Measurements from ENCODE around the gene VDR.

VDR gene

DNA sequence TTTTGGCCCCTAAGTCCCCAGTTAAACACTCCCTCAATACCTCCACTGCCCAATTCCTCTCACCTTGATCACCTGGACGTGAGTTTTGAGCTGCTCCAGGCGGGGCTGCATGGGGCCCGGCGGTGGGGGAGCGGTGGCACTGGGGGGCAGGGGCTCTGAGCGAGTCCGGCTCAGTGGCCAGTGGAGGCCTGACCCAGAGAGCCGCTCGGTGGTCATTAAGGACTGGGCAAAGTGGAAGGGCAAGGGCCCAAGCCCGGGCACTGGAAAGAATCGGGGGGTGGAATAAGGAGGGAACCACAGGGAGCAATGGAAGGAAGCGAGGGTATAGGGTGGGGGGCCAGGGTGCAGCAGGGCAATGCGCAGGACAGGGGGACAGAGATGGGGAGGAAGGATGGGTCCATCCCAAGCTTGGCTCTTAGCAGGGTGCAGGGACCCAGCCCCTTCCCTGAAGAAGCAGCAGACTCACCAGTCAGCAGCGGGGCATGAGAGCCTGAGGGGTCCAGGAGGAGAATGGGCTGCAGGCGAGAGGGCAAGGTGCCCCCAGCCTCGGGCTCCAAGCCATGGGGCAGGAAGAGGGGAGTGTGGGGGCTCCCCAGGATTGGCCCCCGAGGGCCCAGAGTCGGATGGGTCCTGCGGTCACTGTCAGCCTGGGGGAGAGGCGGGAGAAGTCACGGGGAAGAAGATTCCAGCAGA lies 109.5 kb downstream of the VDR start:
- no peak for DNase-seq (ENCODE audit: low read depth in 2 of 2)

- no peak for DNase-seq (ENCODE audit: low read depth in 2 of 2)
Observed at GRCh38 chr12:47794679-47795078, 110.1 kb downstream of the VDR start.

DNA sequence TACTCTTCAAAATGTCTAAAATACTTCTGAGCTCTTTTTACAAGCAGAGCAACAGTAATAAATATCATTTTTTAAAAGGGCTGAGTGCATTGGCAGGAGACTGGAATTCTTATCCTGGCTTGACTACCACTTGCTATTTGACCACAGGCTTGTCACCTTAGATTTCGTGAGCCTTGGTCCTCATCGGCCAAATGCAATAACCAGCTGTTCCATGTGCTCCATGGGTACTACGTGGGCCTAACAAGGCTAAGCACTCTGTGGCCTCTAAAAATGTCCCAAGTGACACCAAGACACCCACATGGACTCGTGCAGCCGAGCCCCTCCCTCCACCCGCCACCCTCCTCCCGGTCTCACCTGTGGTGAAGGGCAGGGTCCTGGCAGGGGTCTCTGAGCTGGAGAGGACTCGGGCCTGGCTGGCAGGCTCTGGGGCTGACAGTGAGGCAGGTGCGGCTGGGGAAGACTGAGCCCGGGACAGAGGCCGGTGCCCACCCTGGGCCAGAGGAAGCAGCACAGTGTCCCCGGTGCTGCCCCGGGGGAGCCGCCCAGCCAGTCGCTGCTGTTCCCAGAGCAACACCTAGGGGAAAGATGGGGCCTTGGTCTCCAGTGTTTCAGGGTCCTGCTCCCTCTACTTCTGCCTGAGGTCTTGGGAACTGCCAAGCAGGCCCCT lies 111.6 kb downstream of the VDR start:
- DNase-seq (ENCODE audit: low read depth in 2 of 2): no peak

DNA sequence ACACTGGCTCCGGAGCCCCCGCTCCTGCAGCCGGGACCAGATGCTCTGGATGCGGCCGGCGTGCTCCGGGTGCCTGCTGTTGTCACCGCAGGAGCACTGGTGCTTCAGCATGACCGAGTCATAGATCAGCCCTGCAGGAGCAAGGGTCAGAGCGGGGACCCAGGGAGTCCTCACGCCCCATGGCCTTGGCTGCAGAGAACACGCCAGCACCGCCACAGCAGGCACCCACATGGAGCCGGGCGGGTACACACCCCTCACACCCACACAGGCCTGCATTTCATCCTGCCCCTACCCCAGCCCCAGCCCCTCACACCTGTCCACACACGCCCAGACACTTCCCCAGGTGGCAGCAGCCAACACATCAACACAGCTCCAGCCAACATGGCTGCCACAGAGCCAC lies 112.9 kb downstream of the VDR start:
- no peak for DNase-seq (ENCODE audit: low read depth in 2 of 2)

Measured in stimulated activated CD8-positive, alpha-beta memory T cell treated with anti-CD3 and anti-CD28 coated beads, Interleukin-2, amount 100 ng/mL, for 1 hour (primary cell).